Measurements from ENCODE around the gene TUBGCP6. TPM values are rescaled to one million over a fixed set of nuclear protein-coding genes. Genes with fewer than 3 reads are reported as not detected.
"Not testable (repeated sequence)": the region's sequence is repeated elsewhere in the genome, so short reads cannot be mapped to it uniquely, and the experiment has no call there.

TUBGCP6 gene
- total RNA-seq, 2 donors from 2014 or later, result 64.9 to 69.7 TPM

DNA sequence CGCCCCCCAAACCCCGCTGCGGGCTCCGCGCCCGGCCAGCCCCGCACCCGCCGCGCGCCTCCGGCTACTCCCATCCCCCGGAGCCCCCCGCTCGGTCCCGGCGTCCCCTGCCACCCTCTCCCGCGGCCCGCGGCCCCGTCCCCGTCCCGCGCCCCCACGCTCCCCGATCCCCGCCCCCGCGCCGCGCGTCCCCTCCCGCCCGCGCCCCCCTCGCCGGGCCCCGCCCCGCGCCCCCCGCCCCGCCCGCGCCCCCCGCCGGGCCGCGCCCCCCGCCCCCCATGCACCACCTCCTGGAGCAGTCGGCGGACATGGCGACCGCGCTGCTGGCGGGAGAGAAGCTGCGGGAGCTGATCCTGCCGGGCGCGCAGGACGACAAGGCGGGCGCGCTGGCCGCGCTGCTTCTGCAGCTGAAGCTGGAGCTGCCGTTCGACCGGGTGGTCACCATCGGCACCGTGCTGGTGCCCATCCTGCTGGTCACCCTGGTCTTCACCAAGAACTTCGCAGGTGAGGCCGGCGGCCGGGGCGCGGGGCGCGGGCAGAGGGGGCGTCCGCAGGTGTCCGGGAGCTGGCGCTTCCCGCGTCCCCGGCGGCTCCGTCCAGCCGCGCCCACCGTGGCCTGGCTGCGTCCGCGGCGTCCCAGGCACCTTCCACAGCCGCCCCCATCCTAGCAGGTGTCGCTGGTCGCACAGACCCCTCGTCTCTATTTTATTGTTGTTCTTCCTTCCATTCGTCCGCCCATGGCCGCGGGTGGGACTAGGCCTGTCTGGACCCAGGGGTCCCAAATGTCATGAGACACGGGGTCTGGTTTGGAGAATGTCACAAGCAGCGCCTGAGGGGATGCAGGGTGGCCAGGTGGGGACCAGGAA is 74.1 kb downstream of the TUBGCP6 start, which contains the start of gene PANX2:
Gene PANX2 (plus strand): TSS at position 279 of the 866 bp plus-strand sequence. CDS start 0 bp downstream, at position 279.
- H3K27ac Mint-ChIP-seq, result peak within 1 kb of the TSS; percentile 69
- peak within 1 kb of the TSS; percentile 80 to 81 for H3K4me3 Mint-ChIP-seq
- peak in 1 of 2 donors; percentile 26 for ATAC-seq (replicated peaks in 1 of 2)
- peaks cover 39% of the 10 kb centered on the region for H3K27me3 Mint-ChIP-seq (ENCODE audit: low read depth)
- DNase-seq, result no peak
- H3K9me3 Mint-ChIP-seq, result peaks cover 0 to 2% of the 10 kb centered on the region in 2 donors
- H3K4me1 Mint-ChIP-seq (ENCODE audit: low read depth), result peaks cover 6% of the 10 kb centered on the region
- peaks cover 0 to 3% of the 10 kb centered on the region in 2 donors for H3K36me3 Mint-ChIP-seq (ENCODE audit: insufficient read depth in 2 of 2)

DNA sequence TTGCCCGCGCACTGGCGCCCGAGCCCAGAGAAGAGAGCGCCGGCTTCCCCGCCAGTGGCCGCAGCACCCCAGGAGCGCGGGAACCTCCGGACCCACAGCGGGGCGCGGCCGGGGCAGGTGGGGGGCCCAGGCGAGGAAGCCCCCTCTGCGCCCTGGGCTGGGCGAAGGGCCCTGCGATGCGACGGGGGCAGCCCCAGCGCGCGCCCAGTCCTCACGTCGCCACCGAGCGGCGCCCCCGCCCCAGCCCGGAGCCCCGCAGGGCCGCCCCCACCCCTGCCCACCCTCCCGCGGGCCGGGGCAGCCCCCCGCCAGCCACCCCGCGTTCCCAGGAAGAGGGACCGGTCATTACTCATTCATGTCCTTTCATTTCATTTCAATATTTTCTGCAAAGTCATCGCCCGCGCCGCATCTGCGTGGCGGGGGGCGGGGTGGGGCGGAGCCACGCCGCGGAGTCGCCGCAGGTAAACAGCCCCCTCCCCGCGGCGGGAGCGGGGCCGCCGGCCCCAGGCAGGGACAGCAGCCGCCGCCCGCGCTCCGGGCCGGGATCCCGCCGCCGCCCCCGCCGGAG is 75.0 kb downstream of the TUBGCP6 start:
- Mint-ChIP-seq H3K9me3 (peaks cover 0 to 2% of the 10 kb centered on the region in 2 donors), H3K27me3 (ENCODE audit: low read depth) (peaks cover 39% of the 10 kb centered on the region), H3K4me3 (peak overlapping the region; percentile 52 to 59), H3K27ac (no peak overlapping the region), H3K4me1 (ENCODE audit: low read depth) (peaks cover 6% of the 10 kb centered on the region), H3K36me3 (ENCODE audit: insufficient read depth in 2 of 2) (peaks cover 0 to 4% of the 10 kb centered on the region in 2 donors)
- ATAC-seq (replicated peaks in 1 of 2) (peak; percentile 79 to 84), DNase-seq (peak; percentile 65 to 78)

- no peak for DNase-seq
- peak overlapping the region; percentile 67 to 83 for H3K4me3 Mint-ChIP-seq
- ATAC-seq (replicated peaks in 1 of 2), result no peak
- peaks cover 41% of the 10 kb centered on the region for H3K27me3 Mint-ChIP-seq (ENCODE audit: low read depth)
- peaks cover 6% of the 10 kb centered on the region for H3K4me1 Mint-ChIP-seq (ENCODE audit: low read depth)
- no peak overlapping the region for H3K27ac Mint-ChIP-seq
- peaks cover 0 to 2% of the 10 kb centered on the region in 2 donors for H3K9me3 Mint-ChIP-seq
- peaks cover 0 to 4% of the 10 kb centered on the region in 2 donors for H3K36me3 Mint-ChIP-seq (ENCODE audit: insufficient read depth in 2 of 2)
These were observed 75.6 kb downstream of the TUBGCP6 start for GRCh38 chr22:50169181-50169759.

GRCh38 chr22:50168490-50169180 is 76.2 kb downstream of the TUBGCP6 start:
- H3K27ac Mint-ChIP-seq; H3K4me1 Mint-ChIP-seq (ENCODE audit: low read depth): not testable (repeated sequence)
- H3K4me3 Mint-ChIP-seq, result peak overlapping the region; percentile 67 to 83

GRCh38 chr22:50167689-50168489 is 76.9 kb downstream of the TUBGCP6 start:
- peaks cover 0 to 4% of the 10 kb centered on the region in 2 donors for H3K36me3 Mint-ChIP-seq (ENCODE audit: insufficient read depth in 2 of 2)
- ATAC-seq (replicated peaks in 1 of 2) (no peak), DNase-seq (no peak)
- no peak overlapping the region for H3K27ac Mint-ChIP-seq
- H3K4me1 Mint-ChIP-seq (ENCODE audit: low read depth), result peaks cover 6% of the 10 kb centered on the region
- peaks cover 0 to 2% of the 10 kb centered on the region in 2 donors for H3K9me3 Mint-ChIP-seq
- H3K27me3 Mint-ChIP-seq (ENCODE audit: low read depth), result peaks cover 42% of the 10 kb centered on the region
- H3K4me3 Mint-ChIP-seq, result no peak overlapping the region

More at GRCh38 chr22:50168490-50169180, 76.2 kb downstream of the TUBGCP6 start:
- not testable (repeated sequence) for H3K36me3 Mint-ChIP-seq (ENCODE audit: insufficient read depth in 2 of 2); H3K9me3 Mint-ChIP-seq; DNase-seq; ATAC-seq (replicated peaks in 1 of 2)
- H3K27me3 Mint-ChIP-seq (ENCODE audit: low read depth), result peaks cover 44% of the 10 kb centered on the region

Other genes with a start within 250 kb of the TUBGCP6 start
- 1 to 10 TPM in 1 of 2 donors, under 1 TPM in 1; 0.36 to 1.1 TPM for gene IL17REL, start 232.3 kb downstream of the TUBGCP6 start, total RNA-seq
- gene TTLL8, start 186.7 kb downstream of the TUBGCP6 start, total RNA-seq, result not detected
- gene MLC1, start 159.6 kb downstream of the TUBGCP6 start, total RNA-seq, result under 1 TPM in 1 of 2 donors, not detected in 1; 0.17 TPM
- gene MOV10L1, start 155.0 kb downstream of the TUBGCP6 start, total RNA-seq, result under 1 TPM; 0.25 to 0.36 TPM
- gene PANX2, start 74.3 kb downstream of the TUBGCP6 start, total RNA-seq, result 1 to 10 TPM; 3.8 to 8.0 TPM
- 100 to 1,000 TPM; 108 to 125 TPM for gene TRABD, start 59.1 kb downstream of the TUBGCP6 start, total RNA-seq
- gene SELENOO, start 44.0 kb downstream of the TUBGCP6 start, total RNA-seq, result 10 to 100 TPM; 17.6 to 19.4 TPM
- 10 to 100 TPM; 52.1 to 57.4 TPM for gene HDAC10, start 6.2 kb upstream of the TUBGCP6 start, total RNA-seq
- gene MAPK12, start 16.7 kb upstream of the TUBGCP6 start, total RNA-seq, result 10 to 100 TPM in 1 of 2 donors, 1 to 10 TPM in 1; 8.5 to 11.5 TPM
- 10 to 100 TPM; 16.6 to 27.1 TPM for gene MAPK11, start 25.4 kb upstream of the TUBGCP6 start, total RNA-seq
- gene PLXNB2, start 62.6 kb upstream of the TUBGCP6 start, total RNA-seq, result 10 to 100 TPM; 30.2 to 34.0 TPM
- gene DENND6B, start 82.0 kb upstream of the TUBGCP6 start, total RNA-seq, result 1 to 10 TPM; 6.4 to 8.5 TPM
- 10 to 100 TPM; 45.6 to 51.3 TPM for gene PPP6R2, start 98.3 kb upstream of the TUBGCP6 start, total RNA-seq
- gene SBF1, start 230.0 kb upstream of the TUBGCP6 start, total RNA-seq, result 100 to 1,000 TPM; 108 to 114 TPM
- 10 to 100 TPM; 25.5 to 28.8 TPM for gene ADM2, start 236.5 kb upstream of the TUBGCP6 start, total RNA-seq
- gene MIOX, start 241.8 kb upstream of the TUBGCP6 start, total RNA-seq, result 1 to 10 TPM; 3.4 to 5.2 TPM